Activated CD4-positive, alpha-beta memory T cell treated with anti-CD3 and anti-CD28 coated beads for 36 hours (primary cell): ENCODE measurements around the gene JUNB. TPM values are rescaled to one million over a fixed set of nuclear protein-coding genes. Genes with fewer than 3 reads are reported as not detected.

ENCODE experiments used
- CTCF ChIA-PET: fragments of 350-600 bp; sonication (Branson Sonifier 250); formaldehyde crosslinking; loops from one replicate; lab custom pipeline; 2021; ENCODE audit warnings: antibody characterized with exemption, inconsistent platforms; lab: Charles Lee
- POLR2A ChIA-PET: fragments of 350-600 bp; sonication (Branson Sonifier 250); formaldehyde crosslinking; loops from one replicate; lab custom pipeline; 2021; ENCODE audit warnings: antibody characterized with exemption; lab: Charles Lee
- DNase-seq: peaks from one replicate; pipeline ENCODE4 v3.0.0-alpha.2; 2020
- H3K27ac Mint-ChIP-seq: one replicate; pipeline ENCODE4 v1.8.0; 2021; ENCODE audit warnings: mixed read lengths
- H3K27me3 Mint-ChIP-seq: one replicate; pipeline ENCODE4 v1.8.0; 2021; ENCODE audit warnings: mixed read lengths
- H3K36me3 Mint-ChIP-seq: one replicate; pipeline ENCODE4 v1.8.0; 2021; ENCODE audit warnings: mixed read lengths
- H3K4me1 Mint-ChIP-seq: one replicate; pipeline ENCODE4 v1.8.0; 2021; ENCODE audit warnings: low read depth, mixed read lengths
- H3K4me3 Mint-ChIP-seq: one replicate; pipeline ENCODE4 v1.8.0; 2021; ENCODE audit warnings: mild to moderate bottlenecking, mixed read lengths
- H3K9me3 Mint-ChIP-seq: one replicate; pipeline ENCODE4 v1.8.0; 2021; ENCODE audit warnings: mixed read lengths
- intact Hi-C: fragments of 100-400 bp; cut with micrococcal nuclease; formaldehyde crosslinking; loops from one replicate; pipeline ENCODE4 v1.15.1; 2023
- total RNA-seq, 2 experiments: library from RNA; stranded (reverse); gene quantifications; one replicate each; pipeline ENCODE4 v1.2.3, GENCODE V29; 2021

Gene JUNB
- total RNA-seq, 2 experiments from 2014 or later, result 409 to 411 TPM

DNA sequence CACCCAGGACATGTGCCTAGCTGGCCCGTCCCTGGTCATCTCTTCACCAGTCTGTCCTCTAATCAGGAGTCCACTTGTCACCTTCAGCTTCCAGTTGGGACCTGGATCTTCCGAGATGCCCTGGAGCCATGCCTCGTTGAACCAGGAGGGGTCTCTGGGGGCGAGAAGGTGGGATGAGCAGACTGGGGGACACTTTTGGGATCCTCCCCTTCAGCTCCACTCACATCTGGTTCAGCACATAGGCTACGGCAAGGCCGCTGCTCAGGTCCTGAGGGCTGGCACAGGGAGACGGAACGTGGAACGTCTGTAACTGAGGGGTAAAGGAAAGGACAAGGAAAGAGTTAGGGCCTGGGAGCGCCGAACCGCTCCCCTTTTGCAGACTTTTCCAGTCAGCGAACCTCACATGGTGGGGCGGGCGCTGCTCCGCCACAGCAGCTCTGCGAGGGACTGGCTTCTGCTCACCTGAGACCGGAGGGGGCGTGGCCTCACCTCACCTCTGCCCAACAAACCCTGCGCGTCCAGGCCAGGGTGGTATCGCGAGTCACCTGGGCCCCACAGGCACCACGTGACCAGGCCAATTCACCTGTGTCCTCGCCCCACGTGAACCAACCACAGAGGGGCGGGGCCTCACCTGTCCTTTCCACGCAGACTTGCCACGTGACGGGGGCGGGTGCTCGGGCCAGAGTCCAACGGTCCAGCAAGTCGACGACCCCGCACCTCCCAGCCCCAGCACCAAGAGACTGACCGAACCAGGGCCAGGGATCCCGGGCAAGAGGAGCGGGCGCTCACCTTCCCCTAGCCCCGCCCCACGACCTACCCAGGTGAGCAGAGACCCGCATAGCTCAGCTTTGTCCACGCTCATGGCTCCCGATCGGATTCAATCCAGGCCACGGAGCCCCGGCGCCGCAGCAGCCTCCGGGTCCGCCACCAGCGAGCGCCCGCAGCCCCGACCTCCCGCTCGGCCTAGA is 16.4 kb upstream of the JUNB start, which contains the start of gene HOOK2:
Gene HOOK2, minus strand, starts transcription at position 965 of the 968 bp plus-strand sequence. Its CDS starts 103 bp downstream, at position 862.
- no peak for DNase-seq
- H3K9me3 Mint-ChIP-seq, result no peaks in the 10 kb centered on the region
- peaks cover 34% of the 10 kb centered on the region for H3K4me1 Mint-ChIP-seq
- intact Hi-C loops, result loop anchor here (5.0 kb wide), 2 partner anchors 62 to 443 kb away; partner anchors contain the start of genes MAST1 and ZNF563
- peak within 1 kb of the TSS; percentile 71 for H3K4me3 Mint-ChIP-seq
- no peaks in the 10 kb centered on the region for H3K27me3 Mint-ChIP-seq
- no peaks in the 10 kb centered on the region for H3K36me3 Mint-ChIP-seq
- ChIA-PET CTCF (interaction anchor here (0.6 to 10.4 kb wide), 7 partner anchors 8 to 139 kb away, joined by 3 to 372 read pairs (median 5); partner anchors contain the start of genes JUNB, PRDX2 and THSD8), POLR2A (interaction anchor here (1.4 kb wide), 1 partner anchor 16 kb away, joined by 3 read pairs; the partner anchor contains the start of gene JUNB)
- H3K27ac Mint-ChIP-seq, result peak within 1 kb of the TSS; percentile 67

DNA sequence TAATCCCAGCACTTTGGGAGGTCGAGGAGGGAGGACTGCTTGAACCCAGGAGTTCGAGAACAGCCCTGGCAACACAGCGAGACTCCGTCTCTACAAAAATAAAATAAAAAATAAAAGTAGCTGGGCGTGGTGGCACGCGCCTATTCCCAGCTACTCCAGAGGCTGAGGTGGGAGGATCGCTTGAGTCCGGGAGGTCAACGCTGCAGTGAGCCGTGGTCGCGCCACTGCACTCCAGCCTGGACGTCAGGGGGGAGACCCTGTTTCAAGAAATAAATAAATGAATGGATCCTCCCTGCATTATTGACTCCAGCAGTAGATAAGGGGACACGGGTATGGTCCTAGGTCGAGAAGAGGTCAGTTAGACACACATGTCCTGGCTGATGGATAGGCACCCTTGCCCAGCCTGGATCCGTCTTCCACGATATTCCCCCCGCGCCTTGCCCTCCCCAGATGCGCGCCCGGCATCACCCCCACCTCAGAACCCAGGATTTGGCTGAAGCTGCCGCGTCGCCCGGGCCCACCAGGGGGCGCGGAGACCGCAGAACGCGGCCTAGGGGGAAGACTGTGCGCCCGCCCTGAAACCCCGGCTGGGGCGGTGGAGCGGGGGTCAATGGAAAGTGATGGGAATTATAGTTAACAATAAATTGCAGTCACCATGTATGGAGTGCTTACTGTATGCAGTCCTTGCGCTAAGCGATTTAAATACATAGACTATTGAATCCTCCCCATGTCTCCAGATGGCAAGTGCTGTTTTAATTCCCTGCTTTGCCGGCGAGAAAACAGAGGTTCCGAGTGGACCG is 13.9 kb upstream of the JUNB start:
- no peaks in the 10 kb centered on the region for H3K27me3 Mint-ChIP-seq
- peaks cover 40% of the 10 kb centered on the region for H3K4me1 Mint-ChIP-seq
- no peaks in the 10 kb centered on the region for H3K9me3 Mint-ChIP-seq
- H3K36me3 Mint-ChIP-seq, result no peaks in the 10 kb centered on the region
- peak; percentile 87 for DNase-seq
- ChIA-PET CTCF (interaction anchor here (0.6 to 7.8 kb wide), 12 partner anchors 8 to 114 kb away, joined by 3 to 372 read pairs (median 6); partner anchors contain the start of genes GCDH, GET3, JUNB and PRDX2), POLR2A (interaction anchor here (0.7 to 4.0 kb wide), 8 partner anchors 11 to 69 kb away, joined by 3 to 89 read pairs (median 7); partner anchors contain the start of genes GET3 and JUNB)
- peak overlapping the region; percentile 76 for H3K4me3 Mint-ChIP-seq
- intact Hi-C loops, result loop anchor here (1.0 to 5.0 kb wide), 4 partner anchors 14 to 445 kb away; partner anchors contain the start of genes JUNB, MAST1 and ZNF563
- peak overlapping the region; percentile 87 for H3K27ac Mint-ChIP-seq

DNA sequence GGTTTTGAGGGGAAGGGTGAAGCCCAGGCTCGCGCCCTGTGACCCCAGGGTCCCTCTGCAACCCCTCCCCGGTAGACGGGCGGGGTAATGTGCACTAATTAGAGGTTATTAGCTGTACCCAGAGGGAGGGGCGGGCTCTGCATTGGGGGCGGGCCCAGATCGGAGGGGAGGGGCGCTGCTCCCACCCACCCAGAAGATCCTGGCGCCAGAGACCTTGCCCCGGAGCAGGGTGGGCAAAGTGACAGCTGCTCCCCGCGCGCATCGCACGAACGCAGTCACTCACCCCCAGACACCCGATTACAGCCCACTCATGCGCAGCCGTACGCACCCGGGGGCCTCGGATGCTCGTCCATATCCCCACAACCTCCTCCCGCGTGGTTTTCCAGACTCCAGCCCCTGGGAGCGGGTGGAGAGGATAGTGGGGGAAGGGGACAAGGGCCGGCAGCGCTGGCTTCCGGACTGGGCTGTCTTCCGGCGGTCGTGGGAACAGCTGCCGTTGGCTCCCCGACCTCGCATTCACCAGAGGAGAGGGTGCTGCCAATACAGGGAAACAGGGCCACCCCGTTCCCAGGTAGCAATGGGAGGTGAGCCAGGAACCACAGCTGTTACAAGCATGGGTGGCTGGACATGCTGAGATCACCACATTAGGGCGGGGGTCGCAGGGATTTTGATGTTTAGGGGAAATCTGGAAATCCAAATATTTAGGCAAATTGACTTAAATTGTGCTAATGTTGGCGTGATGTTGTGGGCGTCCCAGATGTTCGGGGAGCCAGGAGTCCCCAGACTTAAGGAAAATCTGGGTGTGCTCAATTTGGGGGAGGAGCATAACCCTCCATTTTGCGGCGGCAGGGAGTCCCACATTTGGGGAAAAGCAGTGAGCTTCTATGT is 13.0 kb upstream of the JUNB start:
- Mint-ChIP-seq H3K36me3 (no peaks in the 10 kb centered on the region), H3K27me3 (no peaks in the 10 kb centered on the region), H3K9me3 (no peaks in the 10 kb centered on the region), H3K4me3 (peak overlapping the region; percentile 76), H3K27ac (peak overlapping the region; percentile 87), H3K4me1 (peaks cover 40% of the 10 kb centered on the region)
- peak; percentile 69 for DNase-seq
- intact Hi-C loops, result loop anchor here (1.0 to 5.0 kb wide), 3 partner anchors 13 to 446 kb away; partner anchors contain the start of genes JUNB, MAST1 and ZNF563
- ChIA-PET CTCF (interaction anchor here (0.6 to 7.8 kb wide), 13 partner anchors 9 to 187 kb away, joined by 3 to 372 read pairs (median 8); partner anchors contain the start of genes JUNB, PRDX2, RNASEH2A and THSD8), POLR2A (interaction anchor here (0.7 to 4.0 kb wide), 9 partner anchors 8 to 68 kb away, joined by 3 to 89 read pairs (median 4); partner anchors contain the start of genes GET3 and JUNB)

DNA sequence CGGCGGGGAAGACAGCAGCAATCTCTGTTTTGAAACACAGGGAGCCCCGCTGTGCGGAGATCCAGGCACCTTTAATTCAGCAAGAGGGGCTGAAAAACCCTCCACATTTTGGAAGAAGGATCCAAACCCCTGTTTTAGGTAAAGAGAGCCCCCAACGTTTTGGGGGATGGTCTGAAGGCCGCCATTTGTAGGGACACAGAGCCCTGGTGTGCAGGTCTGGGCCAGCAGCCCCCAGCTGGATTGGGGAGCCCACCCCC is 12.5 kb upstream of the JUNB start:
- CTCF ChIA-PET, result interaction anchor here (0.6 to 7.8 kb wide), 10 partner anchors 9 to 187 kb away, joined by 3 to 372 read pairs (median 10); partner anchors contain the start of genes JUNB, PRDX2 and THSD8
- peaks cover 37% of the 10 kb centered on the region for H3K4me1 Mint-ChIP-seq
- no peaks in the 10 kb centered on the region for H3K36me3 Mint-ChIP-seq
- peak overlapping the region; percentile 87 for H3K27ac Mint-ChIP-seq
- intact Hi-C loops, result loop anchor here (1.0 to 5.0 kb wide), 3 partner anchors 12 to 447 kb away; partner anchors contain the start of genes JUNB, MAST1 and ZNF563
- POLR2A ChIA-PET, result interaction anchor here (1.1 to 4.0 kb wide), 6 partner anchors 9 to 56 kb away, joined by 3 to 89 read pairs (median 14); partner anchors contain the start of gene JUNB
- no peaks in the 10 kb centered on the region for H3K9me3 Mint-ChIP-seq
- no peak for DNase-seq
- no peaks in the 10 kb centered on the region for H3K27me3 Mint-ChIP-seq
- peak overlapping the region; percentile 76 for H3K4me3 Mint-ChIP-seq

DNA sequence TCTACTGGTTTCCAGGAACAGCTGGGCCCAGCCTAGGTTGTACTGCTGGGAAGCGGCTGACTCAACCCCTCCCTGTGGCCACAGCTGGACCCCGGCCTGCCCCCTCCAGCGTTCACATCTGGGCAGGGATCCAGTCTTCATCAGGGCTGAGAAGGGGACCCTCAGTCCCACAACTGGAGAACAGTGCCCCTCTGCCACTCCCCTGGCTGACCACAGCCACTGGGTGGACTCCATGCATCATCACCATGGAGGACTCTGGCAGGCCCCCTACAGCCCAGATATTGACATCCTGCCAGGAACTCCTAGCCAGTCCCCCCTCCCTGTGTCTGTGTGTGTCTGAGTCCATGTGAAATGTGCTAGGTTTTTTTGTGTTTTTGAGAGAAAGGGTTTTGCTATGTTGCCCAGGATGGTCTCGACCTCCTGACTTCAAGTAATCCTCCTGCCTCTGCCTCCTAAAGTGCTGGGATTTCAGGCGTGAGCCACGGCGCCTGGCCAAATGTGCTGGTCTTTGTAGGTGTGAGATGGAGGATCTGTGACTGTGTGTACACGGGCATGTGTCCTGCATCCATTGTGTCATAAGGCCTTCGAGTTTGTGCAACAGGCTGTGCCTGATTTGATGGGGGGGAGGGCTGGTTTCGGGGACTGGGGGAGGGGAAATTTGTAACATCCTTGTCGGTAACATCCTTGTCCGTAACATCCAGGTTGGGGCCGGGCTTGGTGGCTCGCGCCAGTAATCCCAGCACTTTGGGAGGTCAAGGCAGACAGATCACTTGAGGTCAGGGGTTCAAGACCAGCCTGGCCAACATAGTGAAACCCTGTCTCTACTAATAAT is 11.9 kb upstream of the JUNB start:
- ChIA-PET POLR2A (interaction anchor here (1.1 to 4.0 kb wide), 5 partner anchors 9 to 20 kb away, joined by 3 to 89 read pairs (median 19); partner anchors contain the start of gene JUNB), CTCF (interaction anchor here (1.4 to 7.8 kb wide), 6 partner anchors 8 to 68 kb away, joined by 9 to 372 read pairs (median 32); partner anchors contain the start of genes JUNB, PRDX2 and THSD8)
- Mint-ChIP-seq H3K27ac (peak overlapping the region; percentile 87), H3K36me3 (no peaks in the 10 kb centered on the region), H3K9me3 (no peaks in the 10 kb centered on the region), H3K4me3 (peak overlapping the region; percentile 76), H3K27me3 (no peaks in the 10 kb centered on the region), H3K4me1 (peaks cover 36% of the 10 kb centered on the region)
- intact Hi-C loops, result loop anchor here (5.0 kb wide), 2 partner anchors 58 to 447 kb away; partner anchors contain the start of genes MAST1 and ZNF563
- DNase-seq, result no peak

DNA sequence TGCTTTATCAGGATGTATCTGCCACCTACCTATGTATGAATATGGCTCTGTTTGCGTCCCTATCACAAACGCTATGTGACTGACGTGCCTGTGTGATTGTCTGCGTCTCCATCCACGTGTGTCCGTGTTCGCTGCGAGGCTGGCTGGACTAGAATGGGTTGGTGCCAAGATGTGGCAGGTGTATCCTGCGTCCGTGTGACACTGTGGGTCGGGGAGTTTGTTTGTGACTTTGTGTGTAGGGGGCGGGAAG is 9.2 kb upstream of the JUNB start:
- H3K9me3 Mint-ChIP-seq, result no peaks in the 10 kb centered on the region
- peaks cover 33% of the 10 kb centered on the region for H3K4me1 Mint-ChIP-seq
- DNase-seq, result no peak
- ChIA-PET CTCF (interaction anchor here (0.7 to 3.4 kb wide), 7 partner anchors 10 to 65 kb away, joined by 3 to 32 read pairs (median 5); partner anchors contain the start of gene JUNB), POLR2A (interaction anchor here (2.0 to 3.5 kb wide), 2 partner anchors 10 to 13 kb away, joined by 18 to 87 read pairs; partner anchors contain the start of gene JUNB)
- H3K4me3 Mint-ChIP-seq, result no peak overlapping the region
- intact Hi-C loops, result loop anchor here (1.0 kb wide), 1 partner anchor 9 kb away; the partner anchor contains the start of gene JUNB
- H3K27me3 Mint-ChIP-seq, result no peaks in the 10 kb centered on the region
- H3K36me3 Mint-ChIP-seq, result no peaks in the 10 kb centered on the region
- H3K27ac Mint-ChIP-seq, result no peak overlapping the region

DNA sequence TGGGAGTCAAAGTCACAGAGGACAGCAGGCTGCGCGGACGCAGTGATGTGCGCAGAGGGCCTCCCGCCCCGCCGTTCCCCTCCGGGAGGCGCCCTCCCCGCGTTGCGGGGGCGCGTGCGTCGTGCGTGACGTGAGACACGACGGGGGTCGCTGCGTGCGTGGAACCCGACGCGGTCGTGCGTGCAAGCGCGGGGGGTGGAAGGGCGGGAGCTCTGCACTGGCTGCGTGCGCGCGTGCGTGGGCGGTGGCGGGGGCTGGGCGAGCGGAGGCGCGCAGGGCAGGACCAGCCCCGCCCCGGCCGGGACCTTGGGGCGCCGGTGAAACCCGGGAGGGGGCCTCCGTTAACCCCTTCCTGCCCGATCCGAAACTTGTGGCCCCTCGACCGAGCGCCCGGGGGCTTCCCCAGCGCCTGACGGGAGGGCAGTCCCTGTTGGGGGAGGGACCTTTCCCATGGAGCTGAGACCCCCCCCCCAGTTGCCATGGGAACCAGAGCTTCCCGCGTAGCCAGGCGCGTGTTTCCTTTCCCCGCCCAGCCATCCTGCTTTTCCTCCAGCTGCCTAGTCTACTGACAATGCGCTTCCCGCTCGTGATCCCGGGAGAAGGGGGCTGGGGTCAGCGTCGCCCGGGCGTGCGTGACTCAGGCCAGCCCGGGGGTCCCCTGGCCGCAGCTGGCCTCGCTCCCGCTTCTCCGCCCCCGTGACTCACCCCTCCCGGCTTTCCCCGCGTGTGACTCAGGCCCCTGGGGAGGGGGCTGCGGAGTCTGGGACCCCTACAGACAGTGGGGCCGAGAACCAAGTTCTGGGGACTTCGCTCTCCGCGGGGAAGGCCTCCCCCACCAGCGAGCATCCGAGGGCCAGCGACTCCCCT is 8.6 kb upstream of the JUNB start:
- intact Hi-C loops, result loop anchor here (1.0 kb wide), 1 partner anchor 9 kb away; the partner anchor contains the start of gene JUNB
- CTCF ChIA-PET, result interaction anchor here (0.6 to 3.4 kb wide), 10 partner anchors 9 to 451 kb away, joined by 3 to 32 read pairs (median 4); partner anchors contain the start of gene JUNB
- no peak overlapping the region for H3K27ac Mint-ChIP-seq

DNA sequence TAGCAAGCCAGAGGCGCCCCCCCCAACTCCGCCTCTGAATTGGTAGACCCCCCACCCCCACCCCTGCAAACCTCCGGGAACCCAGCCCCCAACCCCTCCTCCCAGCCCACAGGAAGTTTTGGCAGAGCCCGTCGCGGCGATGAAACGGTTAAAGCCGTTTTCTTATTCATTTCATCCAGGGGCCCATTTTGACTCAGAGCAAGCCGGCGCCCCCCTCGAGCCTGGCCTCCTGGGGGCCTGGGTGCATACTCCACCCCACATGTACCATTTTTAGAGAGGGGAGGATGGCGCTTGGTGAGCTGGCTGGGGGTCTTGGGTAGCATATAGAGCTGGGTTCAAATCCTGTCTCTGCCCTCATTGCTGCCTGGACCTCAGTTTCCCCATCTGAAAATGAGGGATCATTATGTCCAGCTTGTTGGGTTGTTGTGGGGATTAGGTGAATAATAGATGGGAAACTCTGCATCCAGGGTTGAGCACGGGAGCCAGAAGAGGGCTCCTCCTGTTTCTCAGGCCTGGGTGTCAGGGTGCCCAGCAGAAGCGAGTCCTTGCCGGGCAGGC is 7.9 kb upstream of the JUNB start:
- Mint-ChIP-seq H3K4me3 (no peak overlapping the region), H3K27ac (no peak overlapping the region), H3K27me3 (no peaks in the 10 kb centered on the region), H3K36me3 (no peaks in the 10 kb centered on the region), H3K4me1 (peaks cover 32% of the 10 kb centered on the region), H3K9me3 (no peaks in the 10 kb centered on the region)
- intact Hi-C loops, result no loop called here
- ChIA-PET POLR2A (interaction anchor here (0.7 to 3.5 kb wide), 5 partner anchors 9 to 370 kb away, joined by 3 to 87 read pairs (median 3); partner anchors contain the start of gene JUNB), CTCF (interaction anchor here (0.6 to 3.4 kb wide), 7 partner anchors 8 to 452 kb away, joined by 3 to 32 read pairs (median 5); partner anchors contain the start of gene JUNB)
- DNase-seq, result peak; percentile 90

More for the DNA sequence above, 8.6 kb upstream of the JUNB start:
- DNase-seq, result peak; percentile 92
- Mint-ChIP-seq H3K27me3 (no peaks in the 10 kb centered on the region), H3K9me3 (no peaks in the 10 kb centered on the region), H3K36me3 (no peaks in the 10 kb centered on the region), H3K4me1 (peaks cover 30% of the 10 kb centered on the region), H3K4me3 (no peak overlapping the region)
- POLR2A ChIA-PET, result interaction anchor here (0.7 to 3.5 kb wide), 5 partner anchors 9 to 370 kb away, joined by 3 to 87 read pairs (median 3); partner anchors contain the start of gene JUNB
